HCT116 (cell line): Measurements from ENCODE around the gene S100A3. TPM values are rescaled to one million over a fixed set of nuclear protein-coding genes. Genes with fewer than 3 reads are reported as not detected.
"Not testable (repeated sequence)": the region's sequence is repeated elsewhere in the genome, so short reads cannot be mapped to it uniquely, and the experiment has no call there.

ENCODE experiments used
- ATAC-seq: fragments of 200-7000 bp; cut with Tn5 transposase; 2 replicates; pipeline ENCODE4 v1.9.1; 2020; ENCODE audit warnings: mild to moderate bottlenecking, moderate library complexity
- BruUV-seq: library from RNA; stranded (reverse); fragments of 400-500 nt; replicated peaks from 2 replicates; lab custom pipeline; 2021; lab: Mats Ljungman, UMichigan
- CTCF ChIA-PET: fragments of 300-600 bp; sonication (Branson Sonifier 250); formaldehyde crosslinking; loops from one replicate; lab custom pipeline; 2021; ENCODE audit warnings: antibody characterized with exemption; lab: Charles Lee
- POLR2A ChIA-PET: fragments of 300-600, 350-600 bp; sonication (Branson Sonifier 250); formaldehyde crosslinking; loops from one replicate; lab custom pipeline; 2021; ENCODE audit warnings: antibody characterized with exemption; lab: Charles Lee
- RAD21 ChIA-PET, 2 experiments: fragments of 300-600 bp; sonication (Branson Sonifier 250); formaldehyde crosslinking; loops; one replicate each; lab custom pipeline; 2023; ENCODE audit warnings: low total read pairs in 2 of 2; ENCODE audit not compliant: uncharacterized antibody in 2 of 2, unreplicated experiment in 2 of 2, low non-redundant PET in 1 of 2; lab: Charles Lee
- DNase-seq: peaks from one replicate; pipeline ENCODE4 v3.0.0-alpha.2; 2010; ENCODE audit warnings: low read depth, low spot score
- H2AFZ ChIP-seq: fragments of 200-600 bp; shearing (Covaris generic), sonication (generic); 2 replicates; pipeline ENCODE4 v1.6.1; 2017; ENCODE audit warnings: low read depth, mixed run types, mixed read lengths, antibody characterized with exemption, low read length; ENCODE audit not compliant: poor library complexity, severe bottlenecking
- H3K27ac ChIP-seq: 2 replicates; pipeline ENCODE4 v1.5.1; 2012; ENCODE audit warnings: low read depth, low read length
- H3K27me3 ChIP-seq: fragments of 200-600 bp; sonication (generic); 2 replicates; pipeline ENCODE4 v1.6.1; 2016; ENCODE audit warnings: mixed run types, low read length, mixed read lengths; ENCODE audit not compliant: insufficient read depth
- H3K36me3 ChIP-seq, 2 experiments: fragments of 200-500 bp in 1 of 2; fragments of 200-600 bp in 1 of 2; sonication (Bioruptor generic) in 1 of 2; sonication (generic) in 1 of 2; 2 replicates each; pipeline versions ENCODE4 v1.5.1 to v1.6.1; 2014 to 2016; ENCODE audit warnings: low read length in 2 of 2, inconsistent platforms in 1 of 2, mixed read lengths in 1 of 2, mixed run types in 1 of 2; ENCODE audit not compliant: insufficient read depth in 2 of 2, control insufficient read depth in 1 of 2
- H3K4me1 ChIP-seq, 2 experiments: fragments of 200-600 bp in 1 of 2; sonication (generic) in 1 of 2; 2 replicates each; pipeline versions ENCODE4 v1.5.1 to v1.6.1; 2012 to 2017; ENCODE audit warnings: low read length in 2 of 2, inconsistent platforms in 1 of 2, mild to moderate bottlenecking in 1 of 2, mixed read lengths in 1 of 2, mixed run types in 1 of 2, moderate library complexity in 1 of 2; ENCODE audit not compliant: insufficient read depth in 2 of 2, control insufficient read depth in 1 of 2
- H3K4me2 ChIP-seq: fragments of 200-600 bp; sonication (generic); 2 replicates; pipeline ENCODE4 v1.6.1; 2017; ENCODE audit warnings: mixed run types, low read length, mixed read lengths
- H3K4me3 ChIP-seq, 2 experiments: fragments of 200-600 bp in 1 of 2; sonication (generic) in 1 of 2; replicated peaks in 1 of 2; 2 replicates each; pipeline ENCODE4 v1.5.1; 2011 to 2016; ENCODE audit warnings: low read length in 2 of 2, control low read depth in 1 of 2, low read depth in 1 of 2, mild to moderate bottlenecking in 1 of 2, mixed read lengths in 1 of 2, mixed run types in 1 of 2
- H3K79me2 ChIP-seq: fragments of 200-600 bp; sonication (generic); 2 replicates; pipeline ENCODE4 v1.6.1; 2017; ENCODE audit warnings: mild to moderate bottlenecking, mixed run types, low read length, moderate library complexity, mixed read lengths; ENCODE audit not compliant: insufficient read depth
- H3K9ac ChIP-seq: fragments of 200-600 bp; sonication (generic); 2 replicates; pipeline ENCODE4 v1.6.1; 2016; ENCODE audit warnings: low read length, mixed read lengths
- H3K9me2 ChIP-seq: fragments of 200-600 bp; sonication (generic), shearing (Covaris generic); 2 replicates; pipeline ENCODE4 v1.6.1; 2017; ENCODE audit warnings: mixed run types, mild to moderate bottlenecking, moderate library complexity; ENCODE audit not compliant: insufficient read depth
- H3K9me3 ChIP-seq, 2 experiments: fragments of 200-500 bp in 1 of 2; fragments of 200-600 bp in 1 of 2; sonication (Bioruptor generic) in 1 of 2; sonication (generic) in 1 of 2; 2 replicates each; pipeline ENCODE4 v1.6.1; 2014 to 2017; ENCODE audit warnings: low read length in 2 of 2, mixed read lengths in 2 of 2, inconsistent platforms in 1 of 2, low read depth in 1 of 2, mild to moderate bottlenecking in 1 of 2, mixed run types in 1 of 2, moderate library complexity in 1 of 2; ENCODE audit not compliant: control insufficient read depth in 1 of 2, insufficient read depth in 1 of 2
- H4K20me1 ChIP-seq: fragments of 200-600 bp; sonication (generic), shearing (Covaris generic); 2 replicates; pipeline ENCODE4 v1.6.1; 2017; ENCODE audit warnings: mixed run types, mild to moderate bottlenecking, moderate library complexity; ENCODE audit not compliant: insufficient read depth
- CBX3 ChIP-seq: IDR thresholded peaks from 2 replicates; pipeline ENCODE4 v1.6.1; 2012; ENCODE audit warnings: low read depth
- EGR1 ChIP-seq: IDR thresholded peaks from 2 replicates; pipeline ENCODE4 v1.6.1; 2012; ENCODE audit warnings: low read depth
- EZH2 ChIP-seq: fragments of 200-600 bp; sonication (generic); IDR thresholded peaks from 2 replicates; pipeline ENCODE4 v1.6.1; 2017; ENCODE audit warnings: antibody characterized with exemption, mixed run types
- EZH2phosphoT487 ChIP-seq: fragments of 200-600 bp; IDR thresholded peaks from 2 replicates; pipeline ENCODE4 v1.6.1; 2018; ENCODE audit warnings: antibody characterized with exemption, borderline replicate concordance
- FOSL1 ChIP-seq: IDR thresholded peaks from 2 replicates; pipeline ENCODE4 v1.6.1; 2012; ENCODE audit warnings: low read depth
- JUND ChIP-seq: IDR thresholded peaks from 2 replicates; pipeline ENCODE4 v1.6.1; 2012
- POLR2A ChIP-seq: IDR thresholded peaks from 2 replicates; pipeline ENCODE4 v1.7.0; 2011; ENCODE audit warnings: borderline replicate concordance; ENCODE audit not compliant: insufficient read depth, insufficient read length; ENCODE audit errors: extremely low read depth
- POLR2AphosphoS5 ChIP-seq: IDR thresholded peaks from 2 replicates; pipeline ENCODE4 v1.6.1; 2011; ENCODE audit warnings: mild to moderate bottlenecking, low read depth, low read length, moderate library complexity
- SIN3A ChIP-seq: IDR thresholded peaks from 2 replicates; pipeline ENCODE4 v1.6.1; 2012; ENCODE audit warnings: low read depth
- TCF7L2 ChIP-seq: IDR thresholded peaks from 2 replicates; pipeline ENCODE4 v1.7.0; 2011; ENCODE audit warnings: borderline replicate concordance, inconsistent platforms; ENCODE audit not compliant: insufficient read depth, insufficient read length; ENCODE audit errors: extremely low read depth
- YY1 ChIP-seq: IDR thresholded peaks from 2 replicates; pipeline ENCODE4 v1.6.1; 2011; ENCODE audit warnings: low read length, low read depth, moderate library complexity, mild to moderate bottlenecking; ENCODE audit not compliant: insufficient replicate concordance; ENCODE audit errors: extremely low read depth
- ZFX ChIP-seq: fragments of 450-650 bp; IDR thresholded peaks from 2 replicates; pipeline ENCODE4 v1.6.1; 2017
- ZNF274 ChIP-seq: fragments of 200-500 bp; sonication (Bioruptor generic); IDR thresholded peaks from 2 replicates; pipeline ENCODE4 v1.6.1; 2014; ENCODE audit warnings: mild to moderate bottlenecking, low read depth, low read length, inconsistent platforms
- intact Hi-C: fragments of 100-400 bp; cut with micrococcal nuclease; formaldehyde crosslinking; loops from 2 replicates; pipeline ENCODE4 v1.10.0; 2022
- total RNA-seq: library from RNA; stranded (reverse); gene quantifications from one replicate; pipeline ENCODE4 v1.2.1, GENCODE V29; 2021; ENCODE audit not compliant: unreplicated experiment
- TF ChIP-seq, protein P1 (sequence below): IDR thresholded peaks from 2 replicates; pipeline ENCODE4 v1.6.1; 2011; ENCODE audit warnings: mild to moderate bottlenecking, low read length, moderate library complexity; ENCODE audit not compliant: insufficient replicate concordance; ENCODE audit errors: extremely low read depth
- TF ChIP-seq, protein P2 (sequence below): IDR thresholded peaks from 2 replicates; pipeline ENCODE4 v1.6.1; 2012
- TF ChIP-seq, protein P3 (sequence below): IDR thresholded peaks from 2 replicates; pipeline ENCODE4 v1.6.1; 2012; ENCODE audit warnings: low read depth

The S100A3 gene
- total RNA-seq, 1 experiment from 2014 or later, result 4.2 TPM

DNA sequence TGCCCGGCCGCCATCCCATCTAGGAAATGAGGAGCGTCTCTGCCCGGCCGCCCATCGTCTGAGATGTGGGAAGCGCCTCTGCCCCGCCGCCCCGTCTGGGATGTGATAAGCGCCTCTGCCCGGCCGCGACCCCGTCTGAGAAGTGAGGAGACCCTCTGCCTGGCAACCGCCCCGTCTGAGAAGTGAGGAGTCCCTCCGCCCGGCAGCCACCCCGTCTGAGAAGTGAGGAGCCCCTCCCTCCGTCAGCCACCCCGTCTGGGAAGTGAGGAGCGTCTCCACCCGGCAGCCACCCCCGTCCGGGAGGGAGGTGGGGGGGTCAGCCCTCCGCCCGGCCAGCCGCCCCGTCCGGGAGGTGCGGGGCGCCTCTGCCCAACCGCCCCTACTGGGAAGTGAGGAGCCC lies 33.8 kb upstream of the S100A3 start:
- CTCF ChIA-PET, H4K20me1 ChIP-seq, ATAC-seq, H3K9ac ChIP-seq, RAD21 ChIA-PET, H2AFZ ChIP-seq, BruUV-seq, intact Hi-C loops, H3K4me3 ChIP-seq, H3K9me2 ChIP-seq, H3K27ac ChIP-seq, H3K79me2 ChIP-seq, H3K4me2 ChIP-seq, DNase-seq, H3K36me3 ChIP-seq, POLR2A ChIA-PET, H3K27me3 ChIP-seq, H3K9me3 ChIP-seq: not testable (repeated sequence)
- H3K4me1 ChIP-seq, result peaks cover 1 to 18% of the 10 kb centered on the region in 2 experiments; a peak in 3 of 4 replicates

DNA sequence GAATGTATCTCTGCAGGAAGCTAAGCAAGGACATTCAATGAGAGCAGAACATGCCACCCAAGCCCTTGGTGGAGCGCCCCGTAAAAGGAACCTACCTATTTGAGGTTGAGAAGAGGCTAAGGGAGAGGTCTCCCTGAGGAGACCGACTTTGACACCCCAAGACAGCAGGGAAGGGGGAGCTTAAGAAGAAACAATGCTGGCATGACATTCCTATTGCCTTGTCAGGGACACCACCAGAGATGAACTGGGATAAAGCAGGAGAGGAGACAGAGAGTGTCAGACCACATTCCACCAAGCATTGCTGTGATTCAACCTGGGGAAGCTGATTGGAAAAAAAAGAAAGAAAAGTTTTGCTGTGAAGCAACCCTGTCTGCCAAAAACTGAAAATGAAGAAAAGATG lies 29.9 kb upstream of the S100A3 start:
- CTCF ChIA-PET, result interaction anchor here (1.1 to 2.2 kb wide), 2 partner anchors 11 to 25 kb away, joined by 3 to 8 read pairs; no protein-coding TSS in a partner anchor
- BruUV-seq, result no TSS peak

More for the DNA sequence above, 29.9 kb upstream of the S100A3 start:
- Histone ChIP-seq H3K9me3 (no peaks in the 10 kb centered on the region), H3K36me3 (no peaks in the 10 kb centered on the region), H3K27me3 (no peaks in the 10 kb centered on the region), H4K20me1 (no peaks in the 10 kb centered on the region), H3K4me3 (no peak overlapping the region), H3K4me1 (peaks cover 4 to 25% of the 10 kb centered on the region in 2 experiments; a peak in 3 of 4 replicates), H2AFZ (no peak overlapping the region), H3K9me2 (no peaks in the 10 kb centered on the region), H3K27ac (no peak overlapping the region), H3K4me2 (no peak overlapping the region), H3K9ac (no peak overlapping the region), H3K79me2 (no peaks in the 10 kb centered on the region)
- intact Hi-C loops, result no loop called here
- ChIA-PET POLR2A (interaction anchor here (1.0 to 1.1 kb wide), 2 partner anchors 13 to 48 kb away, joined by 3 to 4 read pairs; partner anchors contain the start of gene S100A13), RAD21 (no interaction called here)
- no peak for TF ChIP-seq ZNF274
- TF ChIP-seq, protein P1, sequence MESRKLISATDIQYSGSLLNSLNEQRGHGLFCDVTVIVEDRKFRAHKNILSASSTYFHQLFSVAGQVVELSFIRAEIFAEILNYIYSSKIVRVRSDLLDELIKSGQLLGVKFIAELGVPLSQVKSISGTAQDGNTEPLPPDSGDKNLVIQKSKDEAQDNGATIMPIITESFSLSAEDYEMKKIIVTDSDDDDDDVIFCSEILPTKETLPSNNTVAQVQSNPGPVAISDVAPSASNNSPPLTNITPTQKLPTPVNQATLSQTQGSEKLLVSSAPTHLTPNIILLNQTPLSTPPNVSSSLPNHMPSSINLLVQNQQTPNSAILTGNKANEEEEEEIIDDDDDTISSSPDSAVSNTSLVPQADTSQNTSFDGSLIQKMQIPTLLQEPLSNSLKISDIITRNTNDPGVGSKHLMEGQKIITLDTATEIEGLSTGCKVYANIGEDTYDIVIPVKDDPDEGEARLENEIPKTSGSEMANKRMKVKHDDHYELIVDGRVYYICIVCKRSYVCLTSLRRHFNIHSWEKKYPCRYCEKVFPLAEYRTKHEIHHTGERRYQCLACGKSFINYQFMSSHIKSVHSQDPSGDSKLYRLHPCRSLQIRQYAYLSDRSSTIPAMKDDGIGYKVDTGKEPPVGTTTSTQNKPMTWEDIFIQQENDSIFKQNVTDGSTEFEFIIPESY, result no peak
- no peak for TF ChIP-seq CBX3
- no peak for TF ChIP-seq EZH2phosphoT487
- TF ChIP-seq EZH2, result no peak
- TF ChIP-seq, protein P2, sequence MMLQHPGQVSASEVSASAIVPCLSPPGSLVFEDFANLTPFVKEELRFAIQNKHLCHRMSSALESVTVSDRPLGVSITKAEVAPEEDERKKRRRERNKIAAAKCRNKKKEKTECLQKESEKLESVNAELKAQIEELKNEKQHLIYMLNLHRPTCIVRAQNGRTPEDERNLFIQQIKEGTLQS, result no peak
- no peak for TF ChIP-seq SIN3A
- TF ChIP-seq JUND, result no peak
- TF ChIP-seq POLR2AphosphoS5, result no peak
- TF ChIP-seq, protein P3, sequence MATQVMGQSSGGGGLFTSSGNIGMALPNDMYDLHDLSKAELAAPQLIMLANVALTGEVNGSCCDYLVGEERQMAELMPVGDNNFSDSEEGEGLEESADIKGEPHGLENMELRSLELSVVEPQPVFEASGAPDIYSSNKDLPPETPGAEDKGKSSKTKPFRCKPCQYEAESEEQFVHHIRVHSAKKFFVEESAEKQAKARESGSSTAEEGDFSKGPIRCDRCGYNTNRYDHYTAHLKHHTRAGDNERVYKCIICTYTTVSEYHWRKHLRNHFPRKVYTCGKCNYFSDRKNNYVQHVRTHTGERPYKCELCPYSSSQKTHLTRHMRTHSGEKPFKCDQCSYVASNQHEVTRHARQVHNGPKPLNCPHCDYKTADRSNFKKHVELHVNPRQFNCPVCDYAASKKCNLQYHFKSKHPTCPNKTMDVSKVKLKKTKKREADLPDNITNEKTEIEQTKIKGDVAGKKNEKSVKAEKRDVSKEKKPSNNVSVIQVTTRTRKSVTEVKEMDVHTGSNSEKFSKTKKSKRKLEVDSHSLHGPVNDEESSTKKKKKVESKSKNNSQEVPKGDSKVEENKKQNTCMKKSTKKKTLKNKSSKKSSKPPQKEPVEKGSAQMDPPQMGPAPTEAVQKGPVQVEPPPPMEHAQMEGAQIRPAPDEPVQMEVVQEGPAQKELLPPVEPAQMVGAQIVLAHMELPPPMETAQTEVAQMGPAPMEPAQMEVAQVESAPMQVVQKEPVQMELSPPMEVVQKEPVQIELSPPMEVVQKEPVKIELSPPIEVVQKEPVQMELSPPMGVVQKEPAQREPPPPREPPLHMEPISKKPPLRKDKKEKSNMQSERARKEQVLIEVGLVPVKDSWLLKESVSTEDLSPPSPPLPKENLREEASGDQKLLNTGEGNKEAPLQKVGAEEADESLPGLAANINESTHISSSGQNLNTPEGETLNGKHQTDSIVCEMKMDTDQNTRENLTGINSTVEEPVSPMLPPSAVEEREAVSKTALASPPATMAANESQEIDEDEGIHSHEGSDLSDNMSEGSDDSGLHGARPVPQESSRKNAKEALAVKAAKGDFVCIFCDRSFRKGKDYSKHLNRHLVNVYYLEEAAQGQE, result no peak
- no peak for TF ChIP-seq EGR1
- TF ChIP-seq YY1, result no peak
- no peak for TF ChIP-seq FOSL1
- no peak for TF ChIP-seq POLR2A
- TF ChIP-seq TCF7L2, result no peak
- no peak for TF ChIP-seq ZFX
- no peak for ATAC-seq
- no peak for DNase-seq
